Kidney tubule cell (primary cell): ENCODE results near the gene FIGN.

Source experiments
- DNase-seq: peaks from one replicate; pipeline ENCODE4 v3.0.0-alpha.2; 2018; ENCODE audit warnings: low spot score

Gene FIGN

GRCh38 chr2:163563336-163563735 is 172.5 kb downstream of the FIGN start:
- peak; percentile 59 for DNase-seq

GRCh38 chr2:163558251-163559021 is 177.4 kb downstream of the FIGN start:
- DNase-seq, result no peak

- peak; percentile 14 for DNase-seq
These were observed 179.3 kb downstream of the FIGN start for GRCh38 chr2:163556511-163556910.

GRCh38 chr2:163554864-163555263 is 180.9 kb downstream of the FIGN start:
- DNase-seq, result peak; percentile 55

- DNase-seq, result peak; percentile 71
These were observed 182.2 kb downstream of the FIGN start for GRCh38 chr2:163553601-163554000.

GRCh38 chr2:163552758-163553157 is 183.1 kb downstream of the FIGN start:
- no peak for DNase-seq

- DNase-seq, result peak; percentile 52
These were observed 184.0 kb downstream of the FIGN start for GRCh38 chr2:163551616-163552373.

GRCh38 chr2:163548970-163549369 is 186.8 kb downstream of the FIGN start:
- no peak for DNase-seq
